DMS153 (cell line): ENCODE measurements around the gene RAC3.

Source experiments
- DNase-seq: peaks from one replicate; lab custom pipeline; 2025; lab: John Stamatoyannopoulos, UW

The RAC3 gene

DNA sequence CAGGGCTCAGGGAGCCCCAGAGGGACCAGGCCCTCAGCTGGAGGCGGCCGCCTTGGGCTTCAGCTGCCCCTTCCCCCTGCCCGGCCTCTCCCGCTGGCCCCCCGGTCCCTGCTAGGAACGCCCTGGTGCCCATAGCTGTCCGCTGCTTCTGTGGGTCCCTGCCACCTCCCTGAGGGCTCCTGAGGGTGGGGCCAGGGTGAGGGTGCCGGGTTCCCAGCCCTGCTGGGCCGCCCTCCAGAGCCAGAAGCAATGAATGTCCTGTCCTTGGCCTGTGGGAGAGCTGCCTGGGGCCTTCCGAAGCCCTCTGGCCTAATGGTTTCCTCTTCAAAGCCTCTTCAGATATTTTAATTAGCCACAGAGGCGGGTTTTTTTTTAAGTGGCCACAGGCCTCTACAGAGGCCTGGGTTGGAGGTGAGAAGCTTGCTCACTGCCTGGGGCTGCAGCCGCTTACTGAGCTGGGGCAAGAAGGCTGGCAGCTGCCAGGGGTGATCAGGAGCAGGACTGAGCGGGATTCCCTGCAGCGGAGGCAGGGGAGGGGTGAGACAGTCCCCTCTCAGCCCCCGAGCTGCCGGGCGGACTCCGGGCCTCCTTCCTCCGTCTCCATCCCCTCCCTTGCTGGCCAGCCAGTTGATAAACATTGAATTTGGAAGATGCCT is 18.7 kb upstream of the RAC3 start:
- peak; percentile 22 for DNase-seq

DNA sequence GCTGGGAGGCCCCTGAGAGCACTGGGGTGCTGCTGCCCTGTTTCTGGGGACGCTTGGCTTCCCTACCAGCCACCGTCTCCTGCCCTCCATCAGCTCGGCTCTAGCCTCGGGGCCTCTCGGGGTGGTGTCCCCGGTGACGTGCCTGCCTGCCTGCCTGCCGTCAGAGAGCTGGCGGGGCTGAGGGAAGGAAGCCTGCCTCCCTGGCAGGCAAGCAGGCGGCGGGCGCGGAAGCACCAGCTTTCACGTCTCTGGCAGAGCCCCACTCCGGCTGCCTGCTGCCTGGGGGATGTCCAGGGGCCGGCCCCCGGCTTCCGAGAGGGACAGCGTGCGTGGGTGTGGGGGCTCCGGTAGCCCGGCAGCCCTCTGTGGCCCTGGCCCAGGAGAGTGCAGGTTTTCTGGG is 18.1 kb upstream of the RAC3 start:
- DNase-seq, result no peak

DNA sequence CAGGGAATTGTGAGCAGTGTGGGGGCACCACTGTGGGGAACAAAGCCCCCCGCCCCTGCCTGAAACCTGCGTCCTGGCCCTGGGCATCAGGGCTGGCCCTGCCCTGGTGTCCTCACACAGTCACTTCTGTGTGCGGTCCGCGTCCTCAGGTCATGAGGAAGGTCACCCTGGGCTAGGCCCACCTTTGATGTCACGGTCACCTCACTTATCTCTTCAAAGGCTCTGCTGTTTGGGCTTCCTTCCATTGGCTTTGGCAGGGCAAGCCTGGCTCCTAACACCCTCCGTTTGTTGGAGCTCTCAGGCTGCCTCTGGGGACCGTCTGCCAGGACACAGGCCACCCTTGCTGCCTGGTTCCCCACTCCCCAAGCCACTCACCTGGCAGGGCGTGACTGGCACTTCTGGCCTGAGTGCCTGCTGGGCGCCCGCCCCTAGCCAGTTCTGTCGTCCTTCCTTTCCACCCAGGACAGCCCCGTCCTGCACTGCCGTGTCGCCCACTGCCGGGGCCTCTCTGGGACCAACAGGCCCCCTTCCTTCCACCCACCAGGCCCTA is 17.6 kb upstream of the RAC3 start:
- no peak for DNase-seq

DNA sequence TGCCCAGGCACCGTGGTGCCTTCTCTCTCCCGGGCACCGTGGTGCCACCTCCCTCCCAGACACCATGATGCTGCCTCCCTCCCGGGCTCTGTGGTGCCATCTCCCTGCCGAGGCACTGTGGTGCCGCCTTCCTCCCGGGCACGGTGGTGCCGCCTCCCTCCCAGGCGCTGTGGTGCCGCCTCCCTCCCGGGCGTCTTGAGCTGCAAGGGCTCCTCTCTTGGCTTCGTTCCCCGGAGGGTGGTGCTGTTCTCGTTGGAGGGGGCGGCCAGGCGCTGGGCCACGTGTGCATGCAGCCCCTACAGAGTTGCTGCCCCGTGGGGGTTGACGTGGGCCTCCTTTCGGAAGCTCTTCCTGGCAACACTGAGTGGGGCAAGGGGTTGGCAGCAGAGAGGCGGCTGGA is 17.0 kb upstream of the RAC3 start:
- DNase-seq, result no peak

DNA sequence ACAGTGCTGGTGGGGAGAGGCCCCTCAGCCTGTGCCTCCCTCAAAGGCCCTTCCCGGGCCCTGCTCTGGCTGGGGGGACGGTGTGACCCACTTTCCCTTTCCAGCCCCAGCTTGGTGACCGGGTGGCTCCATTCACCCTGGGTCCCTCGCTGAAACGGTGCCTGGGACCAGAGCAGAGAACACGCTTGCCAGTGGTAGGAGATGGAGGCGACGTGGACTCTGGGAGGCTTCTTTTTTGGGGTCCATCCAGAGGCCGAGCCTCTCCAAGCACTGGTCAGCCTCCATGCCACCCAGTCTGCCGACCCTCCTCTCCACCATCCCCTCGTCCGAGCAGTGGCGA is 16.5 kb upstream of the RAC3 start:
- DNase-seq, result no peak

DNA sequence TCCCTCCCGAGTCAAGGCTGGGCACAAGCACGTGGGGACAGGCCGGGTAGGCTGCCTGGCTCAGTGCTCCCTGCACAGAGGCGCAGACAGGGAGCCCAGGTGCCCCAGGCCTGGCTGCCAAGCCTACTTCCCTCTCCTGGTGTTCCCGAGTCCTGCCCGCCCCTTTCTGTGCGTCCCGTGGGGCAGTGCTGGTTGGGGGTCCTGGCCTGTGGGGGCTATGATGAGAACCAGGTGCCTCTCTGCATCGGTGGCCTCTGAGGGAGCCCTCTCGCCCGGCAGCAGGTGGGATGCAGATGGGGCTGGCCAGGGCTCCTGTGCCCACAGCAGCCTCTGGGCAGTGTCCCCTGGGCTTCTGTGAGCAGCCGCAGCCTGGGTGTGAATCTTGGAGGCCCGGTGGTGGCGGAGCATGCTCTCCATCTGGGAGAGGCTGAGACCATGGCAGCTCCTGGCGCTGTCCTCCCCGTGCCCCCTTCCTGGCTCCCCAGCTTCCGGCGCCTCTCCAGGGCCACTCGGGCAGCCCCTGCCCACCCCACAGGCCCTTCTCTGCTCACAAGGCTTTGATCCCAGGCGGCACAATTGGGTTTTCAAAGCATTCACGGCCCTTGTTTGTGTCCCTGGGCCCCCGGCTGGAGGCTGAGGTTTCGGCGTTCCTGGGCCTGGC is 16.0 kb upstream of the RAC3 start:
- no peak for DNase-seq

DNA sequence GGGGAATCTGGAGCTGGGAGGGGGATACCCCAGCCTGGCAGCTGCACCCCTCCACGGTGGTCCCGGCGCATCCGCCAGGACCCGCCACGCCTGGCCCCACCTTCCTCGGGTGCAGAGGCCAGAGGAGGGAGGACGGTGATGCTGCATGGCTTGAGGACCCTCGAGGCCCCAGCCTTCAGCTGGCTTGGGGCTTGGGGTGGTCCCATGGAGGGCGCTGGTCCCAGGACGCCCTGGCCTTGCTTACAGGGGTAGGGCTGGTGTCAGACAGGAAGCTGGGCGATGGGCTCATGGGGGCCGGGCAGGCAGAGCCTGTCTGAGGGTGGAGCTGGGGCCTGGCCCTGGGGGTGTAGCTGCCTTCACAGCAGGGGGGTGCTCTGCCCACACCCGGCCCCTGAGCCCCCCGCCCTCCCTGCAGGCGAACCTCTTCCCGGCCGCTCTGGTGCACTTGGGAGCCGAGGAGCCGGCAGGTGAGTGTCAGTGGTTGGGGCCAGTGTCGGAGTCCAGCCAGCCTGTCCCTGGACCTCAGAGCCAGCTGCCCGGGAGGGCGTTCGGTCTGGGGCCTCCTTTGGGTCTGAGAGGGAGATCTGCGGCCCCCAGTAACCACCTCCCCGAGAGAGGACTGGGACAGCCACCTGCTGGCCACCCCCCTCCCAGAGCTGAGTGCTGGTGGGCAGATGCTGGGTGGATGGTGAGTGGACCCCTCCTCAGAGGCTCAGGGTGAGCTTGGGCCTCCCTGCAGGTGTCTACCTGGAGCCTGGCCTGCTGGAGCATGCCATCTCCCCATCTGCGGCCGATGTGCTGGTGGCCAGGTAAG is 15.2 kb upstream of the RAC3 start:
- no peak for DNase-seq

DNA sequence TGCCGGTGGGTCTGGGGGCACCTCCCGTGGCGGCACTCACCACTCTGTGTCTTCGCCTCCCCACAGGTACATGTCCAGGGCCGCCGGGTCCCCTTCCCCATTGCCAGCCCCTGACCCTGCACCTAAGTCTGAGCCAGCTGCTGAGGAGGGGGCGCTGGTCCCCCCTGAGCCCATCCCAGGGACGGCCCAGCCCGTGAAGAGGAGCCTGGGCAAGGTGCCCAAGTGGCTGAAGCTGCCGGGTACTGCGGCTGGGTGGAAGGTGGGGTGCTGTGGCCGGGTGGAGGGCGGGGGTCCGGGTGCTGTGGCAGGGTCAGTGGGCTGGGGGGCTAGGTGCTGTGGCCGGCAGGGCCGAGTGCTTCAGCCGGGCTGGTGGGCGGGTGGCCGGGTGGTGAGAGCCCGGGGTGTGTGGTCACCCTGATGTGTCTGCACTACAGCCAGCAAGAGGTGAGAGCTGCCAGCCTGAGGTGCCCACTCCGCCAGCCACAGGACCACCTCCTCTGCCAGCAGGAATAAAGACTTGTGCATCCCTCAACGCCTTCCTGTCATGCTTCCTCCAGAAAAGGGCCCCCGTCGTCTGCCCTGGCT is 14.5 kb upstream of the RAC3 start:
- no peak for DNase-seq

DNA sequence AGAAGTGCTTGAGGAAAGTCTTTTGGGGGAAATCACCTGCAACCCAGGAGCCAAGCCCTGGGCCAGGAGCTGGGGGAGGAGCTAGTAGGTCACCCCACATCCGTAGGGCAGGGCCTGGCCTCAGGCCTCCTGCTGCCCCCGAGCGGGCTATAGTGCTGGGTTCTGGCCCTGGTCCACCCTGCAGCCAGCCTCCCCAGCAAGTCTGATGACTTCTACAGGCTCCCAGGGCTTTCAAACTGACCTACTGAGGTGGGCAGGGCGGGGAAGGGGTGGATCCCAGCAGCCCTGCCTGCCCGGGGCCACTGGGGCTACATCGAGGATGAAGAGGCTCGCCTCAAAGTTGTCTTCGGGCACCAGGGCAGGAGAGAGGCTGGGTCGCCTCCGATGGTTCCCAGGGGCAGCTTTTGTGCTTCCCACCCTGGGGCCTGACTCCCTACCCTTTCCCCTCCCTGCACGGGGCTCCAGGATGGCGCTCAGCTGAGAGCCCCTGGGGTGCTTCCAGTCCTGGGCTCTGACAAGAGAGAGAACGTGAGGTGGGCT is 13.8 kb upstream of the RAC3 start:
- DNase-seq, result no peak

DNA sequence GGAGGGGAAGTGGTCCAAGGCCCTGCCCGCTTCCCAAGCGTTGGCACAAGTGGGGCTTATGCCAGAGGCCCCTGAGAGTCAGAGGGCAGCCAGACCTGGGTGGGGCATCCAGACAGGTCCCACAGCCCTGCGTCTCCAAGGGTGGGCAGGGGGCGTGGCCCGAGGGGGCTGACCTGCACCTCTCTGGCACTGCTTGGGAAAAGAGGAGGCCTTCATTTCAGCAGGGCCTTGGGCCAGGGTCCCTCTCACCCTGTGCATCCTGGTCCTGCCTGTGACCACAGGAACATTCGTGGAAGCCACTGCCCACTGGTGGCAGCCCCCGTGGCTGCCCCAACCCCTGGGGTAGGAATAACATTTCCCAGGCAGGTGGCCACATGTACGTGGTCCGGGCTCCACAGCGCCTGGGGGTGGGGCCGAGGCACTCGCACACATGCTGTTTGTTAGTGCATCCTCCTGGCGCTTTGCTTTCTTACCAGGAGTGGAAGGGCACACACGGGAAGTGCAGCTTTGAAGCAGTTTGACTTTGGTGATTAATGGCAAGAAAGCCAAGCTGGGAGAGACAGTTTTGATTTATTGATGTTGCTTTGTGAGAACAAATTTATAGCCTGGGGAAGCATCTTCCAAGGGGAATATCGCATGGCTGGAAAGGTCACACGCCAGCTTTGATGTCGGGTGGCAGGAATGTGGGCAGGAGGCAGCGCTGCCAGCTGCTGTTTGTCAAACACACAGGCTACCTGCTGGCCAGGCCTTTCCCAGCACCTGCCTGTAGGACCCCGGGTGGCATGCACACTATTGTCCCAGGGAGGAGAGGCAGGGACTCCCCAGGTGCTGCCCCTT is 13.1 kb upstream of the RAC3 start:
- peak; percentile 42 for DNase-seq

DNA sequence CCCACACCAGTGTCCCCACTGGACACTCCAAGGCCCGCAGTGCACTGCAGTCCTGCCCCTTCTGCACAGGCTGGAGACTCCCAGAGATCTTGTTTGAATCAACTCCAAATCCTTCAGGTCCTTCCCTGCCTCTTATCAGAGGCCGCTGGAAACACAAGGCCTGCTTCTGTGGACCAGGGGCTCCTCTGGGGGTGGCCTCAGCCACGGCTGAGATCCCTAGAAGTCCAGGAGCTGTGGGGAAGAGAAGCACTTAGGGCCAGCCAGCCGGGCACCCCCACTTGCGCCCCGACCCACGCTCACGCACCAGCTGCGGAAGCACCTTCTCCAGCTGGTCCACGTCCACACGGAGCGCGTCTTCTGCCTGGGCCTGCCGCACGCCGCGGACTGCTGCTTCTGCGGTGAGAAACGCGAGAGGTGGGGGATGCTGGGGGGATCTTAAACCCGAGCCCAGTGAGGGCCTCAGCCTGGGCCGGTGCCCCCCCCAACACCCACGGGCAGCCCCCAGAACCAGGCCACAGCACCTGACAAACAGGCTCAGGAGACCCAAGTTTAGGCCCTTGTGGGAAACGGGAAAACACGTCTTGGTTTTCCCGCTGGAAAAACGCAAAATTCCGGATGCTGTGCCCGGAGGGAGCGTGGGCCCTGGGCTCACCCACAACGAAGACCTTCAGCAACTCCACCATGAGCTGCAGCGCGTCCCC is 12.3 kb upstream of the RAC3 start:
- DNase-seq, result no peak

DNA sequence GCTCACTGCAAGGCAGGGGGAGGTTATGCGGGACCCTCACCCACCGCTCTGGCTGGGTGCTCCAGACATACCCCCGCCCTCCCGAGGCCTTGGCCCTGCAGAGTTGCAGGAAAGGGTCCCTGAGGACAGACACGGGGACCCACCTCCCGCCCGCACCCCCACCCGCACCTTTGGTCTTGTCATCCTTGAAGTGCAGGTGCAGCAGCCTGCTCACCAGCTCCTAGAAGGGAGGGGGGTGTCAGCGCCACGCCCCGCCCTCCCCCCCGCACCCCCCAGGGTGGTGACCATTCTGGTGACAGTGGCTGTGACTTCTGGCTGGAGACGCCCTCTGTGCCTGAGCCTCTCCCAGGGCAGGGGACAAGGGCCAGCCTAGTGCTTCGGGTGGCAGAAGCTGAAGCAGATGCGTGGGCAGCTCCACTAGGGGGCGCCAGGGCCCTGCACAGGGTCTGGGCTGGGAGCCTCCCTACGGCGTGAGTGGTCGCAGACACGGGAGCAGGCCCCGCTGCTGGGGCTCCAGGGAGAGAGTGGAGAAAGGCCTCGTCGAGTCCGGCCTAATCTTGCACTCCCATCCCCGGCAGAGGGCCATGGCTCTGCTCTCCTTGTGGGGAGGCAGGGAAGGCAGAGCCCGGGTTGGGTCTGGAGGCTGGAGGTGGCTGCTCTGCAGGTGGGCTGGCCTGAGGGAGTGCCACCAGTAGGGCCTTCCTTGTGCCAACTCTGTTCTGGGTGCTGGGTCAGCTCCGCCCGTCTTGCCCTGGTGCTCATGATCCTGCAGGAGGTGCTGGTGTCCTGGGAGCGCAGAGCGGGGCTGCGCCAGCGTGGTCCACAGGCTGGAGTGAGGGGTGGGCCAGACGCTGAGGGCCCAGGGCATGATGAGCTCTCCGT is 11.5 kb upstream of the RAC3 start:
- DNase-seq, result no peak

DNA sequence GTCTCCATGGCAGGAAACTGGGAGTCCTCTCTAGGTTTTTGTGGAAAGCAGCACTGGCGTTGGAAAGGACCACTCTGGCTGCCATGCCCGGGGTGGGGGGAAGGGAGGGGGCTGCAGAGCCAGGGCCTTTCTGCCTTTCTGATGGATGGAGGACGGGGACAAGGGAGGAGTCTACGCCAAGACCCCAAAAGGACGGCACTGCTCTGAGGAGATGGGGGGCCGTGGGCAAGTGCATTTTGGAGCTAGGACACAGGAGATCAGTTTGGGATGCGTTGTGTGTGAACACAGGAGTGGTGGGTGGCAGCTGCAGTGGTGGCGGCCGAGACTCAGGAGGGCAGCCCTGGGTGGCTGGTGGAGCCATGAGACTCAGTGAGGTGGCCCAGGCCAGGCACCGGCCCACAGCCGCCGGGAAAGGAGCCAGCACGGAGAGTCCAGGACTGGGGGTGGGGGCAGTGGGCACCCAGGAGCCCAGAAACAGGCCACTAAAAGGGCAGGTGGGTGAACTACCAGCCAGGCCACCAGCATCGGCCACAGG is 10.8 kb upstream of the RAC3 start:
- DNase-seq, result no peak

DNA sequence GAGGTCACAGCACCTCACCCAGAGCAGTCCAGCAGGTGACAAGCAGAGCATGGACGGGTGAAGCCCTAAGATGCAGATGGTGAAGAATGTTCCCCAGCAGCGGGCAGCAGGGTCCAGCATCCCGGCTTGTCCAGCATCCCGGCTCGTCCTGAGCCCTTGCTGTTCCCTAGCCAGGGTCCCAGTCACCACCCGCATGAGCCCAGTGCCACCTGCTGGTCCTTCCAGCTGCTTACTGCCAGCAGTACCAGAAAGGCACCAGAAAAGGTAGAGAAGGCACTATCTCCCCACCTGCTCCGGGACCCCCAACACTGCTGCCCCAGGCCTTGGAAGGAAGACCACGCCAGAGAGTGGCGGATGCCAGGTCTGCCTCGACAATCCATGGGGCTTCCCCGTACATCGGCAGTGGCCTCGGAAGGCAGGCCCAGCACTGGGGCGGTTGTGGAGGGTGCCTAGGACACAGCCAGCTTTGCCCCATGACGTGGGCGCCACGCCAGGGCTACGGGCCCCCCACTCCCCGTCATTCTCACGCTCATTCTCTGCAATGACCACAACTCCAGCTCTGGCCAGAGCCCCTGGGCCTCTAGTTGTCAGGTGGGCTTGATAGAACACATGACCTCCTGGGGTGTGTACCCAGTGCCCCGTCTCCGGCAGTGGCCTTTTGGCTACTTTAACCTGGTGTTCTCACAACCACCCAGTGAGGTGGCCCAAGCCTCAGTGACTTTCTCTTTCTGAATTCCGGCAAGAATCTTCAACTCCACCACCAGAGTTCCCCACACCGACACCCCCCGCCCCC is 10.2 kb upstream of the RAC3 start:
- peak; percentile 42 for DNase-seq

DNA sequence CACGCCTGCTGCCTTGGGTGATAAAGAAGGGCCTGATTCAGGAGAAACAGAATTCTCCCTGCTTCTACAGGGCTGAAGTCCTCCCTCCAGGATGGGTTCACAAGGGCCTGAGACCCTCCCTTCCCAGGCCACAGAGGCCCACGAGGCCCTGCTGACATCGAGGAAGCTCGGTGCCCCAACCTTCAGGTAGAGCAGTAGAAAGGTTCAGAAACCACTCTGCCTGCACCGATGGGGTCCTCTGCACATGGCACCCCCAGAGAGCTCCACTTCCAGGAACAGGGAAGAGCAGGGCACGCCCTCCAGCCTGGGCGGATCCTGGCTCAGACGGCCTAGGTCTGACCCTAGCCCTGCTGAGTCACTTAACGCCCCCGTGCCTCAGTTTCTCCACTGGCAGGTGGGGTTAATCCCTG is 9.6 kb upstream of the RAC3 start:
- DNase-seq, result no peak

DNA sequence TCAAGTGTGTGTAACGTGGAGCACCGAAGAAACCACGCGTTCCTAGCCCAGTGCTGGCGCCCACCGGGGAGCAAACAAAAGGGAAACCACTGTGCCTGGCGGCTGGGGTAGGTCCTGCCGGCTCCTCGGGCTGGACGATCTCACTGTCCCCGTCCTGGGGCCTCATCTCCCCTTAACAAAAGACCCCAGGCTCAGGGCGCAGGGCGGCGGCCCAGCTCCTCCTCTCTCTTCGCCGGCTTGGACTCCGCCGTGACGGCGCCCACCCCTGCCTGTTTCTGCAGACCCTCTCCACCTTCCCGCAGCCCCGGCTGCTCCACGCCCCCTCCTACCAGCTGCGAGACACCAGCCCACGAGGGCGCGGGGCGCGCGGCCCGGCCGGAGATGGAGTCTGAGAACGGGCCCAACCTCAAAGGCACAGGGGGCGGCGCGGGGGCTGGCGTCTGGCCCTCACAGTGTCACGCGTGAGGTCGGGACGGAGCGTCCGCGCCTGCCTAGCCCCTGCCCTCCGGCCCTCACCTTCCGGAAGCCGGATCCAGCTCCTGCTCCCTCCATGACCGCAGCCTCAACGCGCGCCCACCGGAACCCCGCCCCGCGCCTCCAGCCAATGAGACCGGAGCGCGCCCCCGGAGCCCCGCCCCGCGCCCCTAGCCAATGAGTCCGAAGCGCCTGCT is 9.0 kb upstream of the RAC3 start, which contains the start of gene CENPX:
Gene CENPX, minus strand, starts transcription at position 569 of the 671 bp plus-strand sequence. Its CDS starts 17 bp downstream, at position 552.
- no peak for DNase-seq

DNA sequence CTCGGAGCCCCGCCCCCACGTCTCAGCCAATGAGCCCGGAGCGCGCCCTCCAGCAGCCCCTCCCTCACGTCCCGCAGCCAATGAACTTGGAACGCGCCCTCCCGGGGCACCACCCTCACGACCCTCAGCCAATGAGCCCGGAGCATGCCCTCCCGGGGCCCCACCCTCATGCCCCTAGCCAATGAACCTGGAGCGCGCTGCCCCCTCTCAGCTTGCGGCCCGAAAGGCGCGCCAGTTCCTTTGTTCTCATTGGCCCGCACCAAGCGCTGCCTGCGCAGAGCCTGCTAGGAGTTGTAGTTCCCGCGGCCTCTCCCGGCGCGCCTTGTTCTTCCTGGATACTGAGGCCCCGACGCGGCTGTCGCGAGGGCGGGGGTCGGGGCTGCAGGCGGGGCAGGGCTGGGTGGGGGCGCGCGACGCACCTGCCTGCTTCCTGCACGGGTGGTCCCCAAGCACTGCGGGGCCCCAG is 8.5 kb upstream of the RAC3 start, which contains the start of gene LRRC45:
Gene LRRC45, plus strand, starts transcription at position 325 of the 466 bp plus-strand sequence. CDS start 339 bp downstream, outside the sequence.
- peak; percentile 99 for DNase-seq
